Panc1 (cell line): ENCODE results near the gene GTF3A. TPM values are rescaled to one million over a fixed set of nuclear protein-coding genes. Genes with fewer than 3 reads are reported as not detected.

ENCODE experiments used
- ATAC-seq: fragments of 200-7000 bp; cut with Tn5 transposase; 2 replicates; pipeline ENCODE4 v1.9.1; 2020; ENCODE audit warnings: mild to moderate bottlenecking, moderate library complexity
- BruUV-seq: library from RNA; stranded (reverse); fragments of 400-500 nt; replicated peaks from 2 replicates; lab custom pipeline; 2021; lab: Mats Ljungman, UMichigan
- CTCF ChIA-PET: fragments of 300-600 bp; sonication (Branson Sonifier 250); formaldehyde crosslinking; loops from one replicate; lab custom pipeline; 2022; ENCODE audit warnings: antibody characterized with exemption; lab: Charles Lee
- POLR2A ChIA-PET: fragments of 300-600 bp; sonication (Branson Sonifier 250); formaldehyde crosslinking; loops from one replicate; lab custom pipeline; 2022; ENCODE audit warnings: antibody characterized with exemption; lab: Charles Lee
- DNase-seq: peaks from one replicate; pipeline ENCODE4 v3.0.0-alpha.2; 2010; ENCODE audit warnings: low read depth, low spot score
- H3K27ac ChIP-seq: 2 replicates; pipeline ENCODE4 v1.5.1; 2011; ENCODE audit warnings: mild to moderate bottlenecking, low read length, inconsistent platforms
- H3K27me3 ChIP-seq: fragments of 200-500 bp; sonication (Bioruptor generic); 2 replicates; pipeline ENCODE4 v1.6.0; 2014; ENCODE audit warnings: low read length, inconsistent platforms; ENCODE audit not compliant: control insufficient read depth, insufficient read depth
- H3K36me3 ChIP-seq: fragments of 200-500 bp; sonication (Bioruptor generic); 2 replicates; pipeline ENCODE4 v1.5.1; 2014; ENCODE audit warnings: inconsistent platforms, mild to moderate bottlenecking, low read length, moderate library complexity; ENCODE audit not compliant: control insufficient read depth, insufficient read depth
- H3K4me1 ChIP-seq: 2 replicates; pipeline ENCODE4 v1.5.1; 2011; ENCODE audit warnings: inconsistent platforms, mild to moderate bottlenecking, low read length, moderate library complexity; ENCODE audit not compliant: control insufficient read depth, insufficient read depth
- H3K4me3 ChIP-seq, 2 experiments: 2 replicates each; pipeline ENCODE4 v1.5.1; 2011 to 2012; ENCODE audit warnings: low read depth in 2 of 2, low read length in 2 of 2, mild to moderate bottlenecking in 2 of 2, inconsistent platforms in 1 of 2, moderate library complexity in 1 of 2
- H3K9me3 ChIP-seq: fragments of 200-500 bp; sonication (Bioruptor generic); 2 replicates; pipeline ENCODE4 v1.5.1; 2014; ENCODE audit warnings: low read depth, mild to moderate bottlenecking, inconsistent platforms, low read length, moderate library complexity; ENCODE audit not compliant: control insufficient read depth, insufficient read depth
- CTCF ChIP-seq: fragments of 450-650 bp; IDR thresholded peaks from 2 replicates; pipeline ENCODE4 v1.5.1; 2017; ENCODE audit warnings: mild to moderate bottlenecking
- POLR2AphosphoS5 ChIP-seq: IDR thresholded peaks from 2 replicates; pipeline ENCODE4 v1.6.1; 2012; ENCODE audit warnings: mild to moderate bottlenecking, low read depth, low read length, moderate library complexity
- REST ChIP-seq, 2 experiments: IDR thresholded peaks; 2 replicates each; pipeline ENCODE4 v1.6.1; 2011 to 2012; ENCODE audit warnings: low read depth in 2 of 2, control low read depth in 1 of 2, low read length in 1 of 2, mild to moderate bottlenecking in 1 of 2, moderate library complexity in 1 of 2; ENCODE audit not compliant: insufficient read depth in 1 of 2
- SIN3A ChIP-seq: IDR thresholded peaks from 2 replicates; pipeline ENCODE4 v1.6.1; 2012; ENCODE audit warnings: low read depth, mild to moderate bottlenecking, low read length, moderate library complexity, borderline replicate concordance; ENCODE audit not compliant: insufficient read depth
- TCF7L2 ChIP-seq: IDR thresholded peaks from 2 replicates; pipeline ENCODE4 v1.6.1; 2011; ENCODE audit warnings: mild to moderate bottlenecking, low read depth, low read length, inconsistent platforms
- in situ Hi-C: cut with HindIII; loops from 2 replicates; pipeline ENCODE4 v1.10.0; 2016; ENCODE audit warnings: low sequenced_read_pairs, low pct_unique_long_range_greater_than_20kb
- intact Hi-C: fragments of 100-400 bp; cut with micrococcal nuclease; formaldehyde crosslinking; loops from one replicate; pipeline ENCODE4 v1.10.0; 2022; ENCODE audit not compliant: unreplicated experiment
- total RNA-seq: library from RNA; stranded (reverse); gene quantifications from one replicate; pipeline ENCODE4 v1.2.1, GENCODE V29; 2021; ENCODE audit not compliant: unreplicated experiment

GTF3A gene
- total RNA-seq, 1 experiment from 2014 or later, result 111 TPM

GRCh38 chr13:27448308-27448707, 23.9 kb downstream of the GTF3A start:
- Histone ChIP-seq H3K9me3 (no peaks in the 10 kb centered on the region), H3K27me3 (no peaks in the 10 kb centered on the region), H3K4me1 (peaks cover 3% of the 10 kb centered on the region; the same call in 1 of the 2 replicates), H3K27ac (no peak overlapping the region), H3K36me3 (no peaks in the 10 kb centered on the region; the same call in 1 of the 2 replicates), H3K4me3 (no peak overlapping the region)
- POLR2A ChIA-PET, result no interaction called here
- BruUV-seq, result no TSS peak
- in situ Hi-C loops (no loop called here), intact Hi-C loops (no loop called here)
- no peak for ATAC-seq
- no peak for TF ChIP-seq POLR2AphosphoS5
- no peak for TF ChIP-seq TCF7L2
- no peak for TF ChIP-seq CTCF
- no peak for TF ChIP-seq SIN3A
- TF ChIP-seq REST (IDR thresholded peaks at IDR 0.05; ENCODE audit: insufficient read depth in 1 of 2, low read depth in 2 of 2, low read length in 1 of 2), result no peak
- CTCF ChIA-PET, result no interaction called here
- DNase-seq, result no peak

GRCh38 chr13:27449081-27449603, 24.7 kb downstream of the GTF3A start:
- H3K4me1 ChIP-seq, result peaks cover 3% of the 10 kb centered on the region; the same call in 1 of the 2 replicates
- no peaks in the 10 kb centered on the region for H3K9me3 ChIP-seq
- in situ Hi-C loops, result no loop called here
- BruUV-seq, result TSS peak; percentile 89
- ChIA-PET POLR2A (no interaction called here), CTCF (no interaction called here)
- H3K36me3 ChIP-seq, result no peaks in the 10 kb centered on the region; the same call in 1 of the 2 replicates
- H3K27me3 ChIP-seq, result no peaks in the 10 kb centered on the region
- DNase-seq (no peak), ATAC-seq (no peak)
- peak overlapping the region; percentile 86 to 96 for H3K4me3 ChIP-seq
- intact Hi-C loops, result no loop called here
- H3K27ac ChIP-seq, result peak overlapping the region; percentile 89
- TF ChIP-seq REST (IDR thresholded peaks at IDR 0.05; ENCODE audit: insufficient read depth in 1 of 2, low read depth in 2 of 2, low read length in 1 of 2), result no peak
- no peak for TF ChIP-seq SIN3A
- TF ChIP-seq TCF7L2, result no peak
- TF ChIP-seq CTCF, result no peak
- no peak for TF ChIP-seq POLR2AphosphoS5
